ENCODE measurements around the gene CNTN4.

Gene CNTN4

DNA sequence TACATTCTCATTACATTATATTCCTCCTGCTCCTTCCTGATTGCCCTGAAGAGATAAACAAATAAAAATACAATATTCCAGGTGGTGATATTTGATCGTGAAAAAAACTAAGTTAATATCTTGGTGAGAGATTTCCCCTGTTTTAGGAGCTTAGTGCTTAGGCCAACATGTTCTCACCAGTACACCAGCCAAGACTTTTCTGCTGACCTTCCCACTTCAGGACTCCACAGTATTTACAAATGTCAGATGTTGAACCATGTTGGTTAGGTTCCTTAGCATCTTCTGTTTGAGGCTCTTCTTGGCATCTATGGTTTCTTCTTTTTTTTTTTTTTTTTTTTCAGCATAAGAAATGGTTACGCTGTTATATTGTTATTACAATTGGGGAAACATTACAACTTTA is 764.5 kb downstream of the CNTN4 start:
- TF ChIP-seq, protein P1, sequence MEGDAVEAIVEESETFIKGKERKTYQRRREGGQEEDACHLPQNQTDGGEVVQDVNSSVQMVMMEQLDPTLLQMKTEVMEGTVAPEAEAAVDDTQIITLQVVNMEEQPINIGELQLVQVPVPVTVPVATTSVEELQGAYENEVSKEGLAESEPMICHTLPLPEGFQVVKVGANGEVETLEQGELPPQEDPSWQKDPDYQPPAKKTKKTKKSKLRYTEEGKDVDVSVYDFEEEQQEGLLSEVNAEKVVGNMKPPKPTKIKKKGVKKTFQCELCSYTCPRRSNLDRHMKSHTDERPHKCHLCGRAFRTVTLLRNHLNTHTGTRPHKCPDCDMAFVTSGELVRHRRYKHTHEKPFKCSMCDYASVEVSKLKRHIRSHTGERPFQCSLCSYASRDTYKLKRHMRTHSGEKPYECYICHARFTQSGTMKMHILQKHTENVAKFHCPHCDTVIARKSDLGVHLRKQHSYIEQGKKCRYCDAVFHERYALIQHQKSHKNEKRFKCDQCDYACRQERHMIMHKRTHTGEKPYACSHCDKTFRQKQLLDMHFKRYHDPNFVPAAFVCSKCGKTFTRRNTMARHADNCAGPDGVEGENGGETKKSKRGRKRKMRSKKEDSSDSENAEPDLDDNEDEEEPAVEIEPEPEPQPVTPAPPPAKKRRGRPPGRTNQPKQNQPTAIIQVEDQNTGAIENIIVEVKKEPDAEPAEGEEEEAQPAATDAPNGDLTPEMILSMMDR (IDR thresholded peaks at IDR 0.05; ENCODE audit: insufficient read depth, low read length, poor library complexity, severe bottlenecking): no peak
- H3K4me3 ChIP-seq (replicated peaks; ENCODE audit: low read depth, low read length): no peak overlapping the region
- H3K27me3 ChIP-seq (replicated peaks; ENCODE audit: control insufficient read depth, insufficient read depth, low read length): no peaks in the 10 kb centered on the region
- DNase-seq (ENCODE audit: extremely low read depth, insufficient read length): no peak
- no peaks in the 10 kb centered on the region for H3K36me3 ChIP-seq (ENCODE audit: control insufficient read depth, insufficient read depth, low read length)

DNA sequence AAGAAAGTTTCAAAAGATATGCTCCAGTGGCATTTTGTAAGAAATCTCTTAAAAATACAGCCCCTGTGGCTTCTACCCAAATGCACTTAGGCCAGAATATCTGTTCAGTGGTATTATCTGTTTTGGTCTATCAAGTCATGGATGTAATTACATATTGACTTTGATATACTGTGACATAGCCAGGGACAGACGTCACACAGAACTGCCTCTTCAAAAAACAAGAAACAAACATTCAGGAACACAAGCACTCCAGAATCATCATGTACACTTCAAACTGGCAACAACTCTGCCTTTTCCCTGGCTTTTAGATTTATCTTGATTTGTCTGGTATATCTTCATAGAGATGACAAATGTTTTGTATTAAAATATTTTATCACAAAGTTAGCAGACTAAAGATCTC is 771.2 kb downstream of the CNTN4 start:
- TF ChIP-seq, protein P1 (IDR thresholded peaks at IDR 0.05; ENCODE audit: insufficient read depth, low read length, poor library complexity, severe bottlenecking): no peak
- no peak overlapping the region for H3K4me3 ChIP-seq (replicated peaks; ENCODE audit: low read depth, low read length)
- H3K27me3 ChIP-seq (replicated peaks; ENCODE audit: control insufficient read depth, insufficient read depth, low read length): no peaks in the 10 kb centered on the region
- H3K36me3 ChIP-seq (ENCODE audit: control insufficient read depth, insufficient read depth, low read length): no peaks in the 10 kb centered on the region
- no peak for DNase-seq (ENCODE audit: extremely low read depth, insufficient read length)

DNA sequence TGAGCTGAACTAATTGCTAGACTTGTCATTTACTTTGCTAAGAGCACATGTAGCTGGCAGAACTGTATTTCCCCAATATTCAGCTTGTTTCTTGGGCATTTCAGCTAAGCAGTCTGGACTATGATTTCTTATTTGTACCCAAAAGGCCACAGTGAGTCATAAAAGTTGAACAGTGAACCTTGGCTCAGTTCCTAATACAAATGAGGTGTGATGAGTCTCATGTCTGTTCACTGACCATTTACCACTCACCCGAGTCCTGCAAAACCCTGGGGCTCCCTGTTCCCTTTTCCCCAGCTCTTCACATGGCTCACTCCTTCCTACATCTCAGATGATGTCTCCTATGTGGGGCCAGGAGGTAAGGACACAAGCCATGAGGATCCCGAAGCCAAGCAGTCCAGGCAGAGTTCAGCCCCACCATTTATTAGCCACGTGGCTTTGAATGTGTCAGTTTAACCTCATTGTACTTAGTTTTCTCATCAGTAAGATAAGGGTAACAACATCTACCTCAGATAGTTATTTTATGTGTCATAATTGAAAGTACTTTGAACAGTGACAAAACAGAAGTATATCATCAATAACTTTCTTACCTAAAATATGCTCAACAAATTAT is 772.2 kb downstream of the CNTN4 start:
- no peaks in the 10 kb centered on the region for H3K36me3 ChIP-seq (ENCODE audit: control insufficient read depth, insufficient read depth, low read length)
- no peaks in the 10 kb centered on the region for H3K27me3 ChIP-seq (replicated peaks; ENCODE audit: control insufficient read depth, insufficient read depth, low read length)
- TF ChIP-seq, protein P1 (IDR thresholded peaks at IDR 0.05; ENCODE audit: insufficient read depth, low read length, poor library complexity, severe bottlenecking): no peak
- no peak for DNase-seq (ENCODE audit: extremely low read depth, insufficient read length)
- no peak overlapping the region for H3K4me3 ChIP-seq (replicated peaks; ENCODE audit: low read depth, low read length)

DNA sequence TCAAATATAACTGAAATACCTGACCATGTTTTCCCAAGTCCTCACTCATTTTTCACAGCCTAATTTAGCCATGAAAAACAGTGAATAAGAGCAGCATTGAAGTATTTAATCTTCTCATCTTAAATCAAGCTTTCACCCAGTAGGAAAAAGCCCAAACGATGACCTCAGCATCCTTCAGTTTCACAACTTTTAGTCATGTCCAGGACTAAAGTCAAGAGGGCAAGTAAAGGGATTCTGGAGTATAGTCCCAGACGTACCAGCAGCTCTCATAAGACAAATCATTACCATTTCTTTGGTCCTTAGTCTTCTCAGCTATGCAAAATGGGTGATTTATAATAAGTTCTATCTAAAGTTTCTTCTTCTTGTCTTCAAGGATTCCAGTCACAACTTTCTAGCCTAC is 774.2 kb downstream of the CNTN4 start:
- TF ChIP-seq, protein P1 (IDR thresholded peaks at IDR 0.05; ENCODE audit: insufficient read depth, low read length, poor library complexity, severe bottlenecking): no peak
- no peak for DNase-seq (ENCODE audit: extremely low read depth, insufficient read length)
- H3K4me3 ChIP-seq (replicated peaks; ENCODE audit: low read depth, low read length): no peak overlapping the region
- H3K27me3 ChIP-seq (replicated peaks; ENCODE audit: control insufficient read depth, insufficient read depth, low read length): no peaks in the 10 kb centered on the region
- H3K36me3 ChIP-seq (ENCODE audit: control insufficient read depth, insufficient read depth, low read length): no peaks in the 10 kb centered on the region

DNA sequence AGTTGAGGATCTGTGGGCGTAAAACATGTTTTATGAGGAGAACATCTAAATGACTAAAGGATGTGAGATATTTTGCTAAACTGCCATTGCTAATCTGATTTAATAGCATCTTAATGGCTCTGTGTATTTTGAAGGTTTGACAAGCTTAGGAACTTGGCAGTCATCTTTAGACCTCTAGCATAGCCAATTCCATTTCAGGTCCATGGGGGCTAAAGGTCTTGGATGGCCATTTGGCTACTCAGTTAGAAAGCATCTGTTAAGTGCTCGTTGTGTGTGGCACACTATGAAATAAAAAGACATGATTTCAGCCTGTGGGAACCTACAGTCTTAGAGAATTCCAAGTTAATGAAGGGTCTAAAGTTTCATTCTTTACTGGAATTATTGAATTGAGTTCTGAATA is 775.3 kb downstream of the CNTN4 start:
- Histone ChIP-seq H3K4me3 (replicated peaks; ENCODE audit: low read depth, low read length) (no peak overlapping the region), H3K36me3 (ENCODE audit: control insufficient read depth, insufficient read depth, low read length) (no peaks in the 10 kb centered on the region), H3K27me3 (replicated peaks; ENCODE audit: control insufficient read depth, insufficient read depth, low read length) (no peaks in the 10 kb centered on the region)
- TF ChIP-seq, protein P1 (IDR thresholded peaks at IDR 0.05; ENCODE audit: insufficient read depth, low read length, poor library complexity, severe bottlenecking): no peak
- DNase-seq (ENCODE audit: extremely low read depth, insufficient read length): no peak

DNA sequence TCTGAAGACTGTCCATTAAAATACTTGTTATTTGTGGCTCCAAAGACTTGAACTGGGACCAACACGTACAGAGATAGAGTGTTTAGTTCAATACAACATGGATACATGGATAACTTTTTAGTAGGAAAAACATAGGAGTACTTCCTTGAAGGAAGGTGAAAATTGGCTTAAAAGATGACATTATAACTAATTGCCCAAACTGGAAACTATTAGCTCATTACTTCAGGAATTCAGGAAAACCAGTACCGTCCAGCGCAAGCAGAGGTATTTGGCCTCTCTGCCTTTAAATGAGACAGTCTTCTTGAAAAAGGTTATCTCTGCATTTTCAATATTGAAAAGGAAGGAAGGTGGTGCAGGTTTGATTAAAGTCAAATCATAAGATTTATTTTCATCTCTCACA is 777.0 kb downstream of the CNTN4 start:
- DNase-seq (ENCODE audit: extremely low read depth, insufficient read length): no peak
- no peaks in the 10 kb centered on the region for H3K27me3 ChIP-seq (replicated peaks; ENCODE audit: control insufficient read depth, insufficient read depth, low read length)
- no peaks in the 10 kb centered on the region for H3K36me3 ChIP-seq (ENCODE audit: control insufficient read depth, insufficient read depth, low read length)
- no peak overlapping the region for H3K4me3 ChIP-seq (replicated peaks; ENCODE audit: low read depth, low read length)
- TF ChIP-seq, protein P1 (IDR thresholded peaks at IDR 0.05; ENCODE audit: insufficient read depth, low read length, poor library complexity, severe bottlenecking): no peak

All from GM06990 (cell line).